Neuronal stem cell (in vitro differentiated cells): Measurements from ENCODE around the gene AGER.
"Not testable (repeated sequence)": the region's sequence is repeated elsewhere in the genome, so short reads cannot be mapped to it uniquely, and the experiment has no call there.

Experiments used
- DNase-seq: peaks from one replicate; pipeline ENCODE4 v3.0.0-alpha.2; 2013; ENCODE audit warnings: low spot score
- H2AFZ ChIP-seq: one replicate; pipeline ENCODE4 v1.6.1; 2013; ENCODE audit warnings: mild to moderate bottlenecking, low read length, inconsistent platforms
- H2AK5ac ChIP-seq: 2 replicates; pipeline ENCODE4 v1.6.1; 2013; ENCODE audit warnings: low read depth, mild to moderate bottlenecking, inconsistent platforms, low read length, moderate library complexity, mixed read lengths
- H2BK120ac ChIP-seq: 2 replicates; pipeline ENCODE4 v1.6.1; 2013; ENCODE audit warnings: low read depth, mild to moderate bottlenecking, inconsistent platforms, low read length, moderate library complexity, mixed read lengths
- H2BK12ac ChIP-seq: one replicate; pipeline ENCODE4 v1.6.1; 2013; ENCODE audit warnings: low read length, inconsistent platforms
- H2BK15ac ChIP-seq: 2 replicates; pipeline ENCODE4 v1.6.1; 2013; ENCODE audit warnings: mild to moderate bottlenecking, low read length, inconsistent platforms, mixed read lengths
- H2BK5ac ChIP-seq: one replicate; pipeline ENCODE4 v1.6.1; 2013; ENCODE audit warnings: inconsistent platforms, mild to moderate bottlenecking, low read length, moderate library complexity
- H3K14ac ChIP-seq: one replicate; pipeline ENCODE4 v1.6.1; 2013; ENCODE audit warnings: low read length, inconsistent platforms
- H3K18ac ChIP-seq: 2 replicates; pipeline ENCODE4 v1.6.1; 2013; ENCODE audit warnings: low read length, inconsistent platforms
- H3K23ac ChIP-seq: 2 replicates; pipeline ENCODE4 v1.6.1; 2013; ENCODE audit warnings: low read depth, mild to moderate bottlenecking, mixed read lengths, low read length, inconsistent platforms; ENCODE audit not compliant: poor library complexity
- H3K27ac ChIP-seq: replicated peaks from 3 replicates; pipeline ENCODE4 v1.5.1; 2013; ENCODE audit warnings: low read length, inconsistent platforms
- H3K27me3 ChIP-seq, 3 experiments: 2 replicates each; pipeline ENCODE4 v1.6.1; 2013; ENCODE audit warnings: low read length in 3 of 3, mild to moderate bottlenecking in 2 of 3, inconsistent platforms in 1 of 3, low read depth in 1 of 3, mixed read lengths in 1 of 3, moderate library complexity in 1 of 3; ENCODE audit not compliant: control insufficient read depth in 3 of 3, insufficient read depth in 3 of 3
- H3K36me3 ChIP-seq, 2 donors: replicated peaks in 1 of 2; 2 replicates each; pipeline ENCODE4 v1.6.1; 2013; ENCODE audit warnings: low read length in 2 of 2; ENCODE audit not compliant: control insufficient read depth in 2 of 2, insufficient read depth in 2 of 2
- H3K4ac ChIP-seq: 2 replicates; pipeline ENCODE4 v1.6.1; 2013; ENCODE audit warnings: inconsistent platforms, mild to moderate bottlenecking, low read length, moderate library complexity
- H3K4me1 ChIP-seq, 2 donors: 1 replicate in 1 of 2; 2 replicates in 1 of 2; pipeline ENCODE4 v1.6.1; 2013; ENCODE audit warnings: low read length in 2 of 2, low read depth in 1 of 2; ENCODE audit not compliant: control insufficient read depth in 2 of 2, insufficient read depth in 1 of 2
- H3K4me2 ChIP-seq: one replicate; pipeline ENCODE4 v1.6.1; 2013; ENCODE audit warnings: mild to moderate bottlenecking, low read length, inconsistent platforms; ENCODE audit not compliant: insufficient read depth, poor library complexity, severe bottlenecking
- H3K4me3 ChIP-seq, 2 donors: 2 replicates each; pipeline ENCODE4 v1.5.1; 2013; ENCODE audit warnings: low read length in 2 of 2, mild to moderate bottlenecking in 2 of 2, inconsistent platforms in 1 of 2, moderate library complexity in 1 of 2
- H3K79me1 ChIP-seq: one replicate; pipeline ENCODE4 v1.6.1; 2013; ENCODE audit warnings: low read depth, mild to moderate bottlenecking, inconsistent platforms, low read length, moderate library complexity
- H3K9ac ChIP-seq: one replicate; pipeline ENCODE4 v1.6.1; 2013; ENCODE audit warnings: mild to moderate bottlenecking, low read depth, low read length, inconsistent platforms; ENCODE audit not compliant: poor library complexity
- H3K9me3 ChIP-seq, 2 donors: replicated peaks in 1 of 2; 2 replicates each; pipeline versions ENCODE3 to v1.6.1; 2013; ENCODE audit warnings: low read length in 2 of 2, mild to moderate bottlenecking in 2 of 2, inconsistent platforms in 1 of 2, low read depth in 1 of 2, mixed read lengths in 1 of 2, moderate library complexity in 1 of 2; ENCODE audit not compliant: control insufficient read depth in 2 of 2, insufficient read depth in 1 of 2
- H4K8ac ChIP-seq: one replicate; pipeline ENCODE4 v1.6.1; 2013; ENCODE audit warnings: low read depth, mild to moderate bottlenecking, inconsistent platforms, low read length, moderate library complexity
- H4K91ac ChIP-seq: one replicate; pipeline ENCODE4 v1.6.1; 2013; ENCODE audit warnings: low read length, low read depth, mild to moderate bottlenecking, inconsistent platforms; ENCODE audit not compliant: poor library complexity
- WGBS, 2 donors: extraction: QIAGEN DNeasy Blood & Tissue Kit; methylation state at CpG; one replicate each; pipeline ENCODE4 v1.1.7; 2013; ENCODE audit warnings: missing lambda C conversion rate in 2 of 2, mixed read lengths in 1 of 2; ENCODE audit not compliant: insufficient read length in 2 of 2, insufficient replicate concordance in 1 of 2; ENCODE audit errors: extremely low coverage in 2 of 2; 5-methylcytosine and 5-hydroxymethylcytosine counted together

AGER gene

DNA sequence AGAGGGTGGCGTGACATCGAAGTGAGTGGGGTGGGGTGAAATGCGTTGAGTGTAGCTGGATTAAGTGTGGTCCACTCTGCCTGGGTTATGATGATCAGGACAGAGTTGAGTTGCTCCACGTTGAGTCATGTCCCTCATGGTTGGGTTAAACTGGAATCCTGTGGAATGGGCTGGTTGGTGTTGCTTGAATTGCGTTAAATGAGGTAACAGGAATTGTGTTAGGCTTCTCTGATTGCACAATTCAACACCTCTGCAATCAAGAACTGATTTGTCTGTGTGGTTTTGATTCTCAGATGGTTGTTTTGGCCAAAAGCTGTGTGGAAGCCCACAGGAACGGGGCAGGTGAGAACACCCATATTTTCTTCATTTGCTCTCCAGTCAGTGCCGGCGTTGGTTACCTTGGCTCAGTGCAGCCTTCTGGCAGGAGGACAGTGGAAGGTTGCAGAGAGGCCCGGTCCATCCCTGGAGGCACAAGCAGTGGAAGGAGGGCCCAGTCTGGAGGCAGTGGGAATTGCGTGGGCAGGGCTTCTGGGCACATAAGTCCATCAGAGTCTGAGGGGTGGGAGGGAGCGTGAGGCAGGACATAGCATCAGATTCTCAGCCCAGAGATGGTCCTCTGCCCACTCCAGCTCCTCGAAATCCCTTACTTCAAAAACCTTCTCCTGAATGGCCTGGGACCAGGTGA lies 28.2 kb upstream of the AGER start:
- no peak for DNase-seq
- Histone ChIP-seq H3K23ac (no peak overlapping the region), H4K91ac (no peak overlapping the region), H2BK15ac (peak overlapping the region; percentile 59), H2AFZ (no peak overlapping the region), H2BK120ac (no peak overlapping the region), H3K36me3 (no peaks in the 10 kb centered on the region), H3K14ac (no peak overlapping the region), H3K9ac (no peak overlapping the region), H3K27me3 (peaks cover 0 to 18% (median 0%) of the 10 kb centered on the region in 3 experiments), H2BK12ac (no peak overlapping the region), H3K27ac (no peak overlapping the region), H3K4me3 (no peak overlapping the region), H3K4me2 (no peak overlapping the region), H4K8ac (no peak overlapping the region), H3K9me3 (no peaks in the 10 kb centered on the region), H3K4me1 (no peaks in the 10 kb centered on the region), H3K79me1 (no peaks in the 10 kb centered on the region), H3K18ac (peak overlapping the region; percentile 19), H2AK5ac (peak overlapping the region; percentile 88), H3K4ac (no peak overlapping the region), H2BK5ac (no peak overlapping the region)
- no CpG with 5 or more reads among the region's 12 CpGs for WGBS, 2 donors

DNA sequence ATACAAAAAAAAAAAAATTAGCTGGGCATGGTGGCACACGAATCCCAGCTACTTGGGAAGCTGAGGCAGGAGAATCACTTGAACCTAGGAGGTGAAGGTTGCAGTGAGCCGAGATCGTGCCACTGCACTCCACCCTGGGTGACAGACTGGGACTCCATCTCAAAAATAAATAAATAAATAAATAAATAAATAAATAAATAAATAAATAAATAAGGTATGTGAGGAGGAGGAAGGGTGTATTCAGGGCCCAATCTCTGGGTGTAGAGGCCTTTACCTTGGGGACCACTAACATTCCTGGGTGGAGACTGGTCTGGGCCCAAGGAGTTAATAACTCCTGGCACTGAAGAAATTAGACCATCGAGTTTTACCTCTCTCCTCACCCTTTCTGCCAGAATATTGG lies 27.4 kb upstream of the AGER start:
- not testable (repeated sequence) for H3K9ac ChIP-seq, H3K18ac ChIP-seq, H3K4ac ChIP-seq, H4K8ac ChIP-seq, H3K27ac ChIP-seq, H2AFZ ChIP-seq, H3K36me3 ChIP-seq, H3K4me1 ChIP-seq, H2BK120ac ChIP-seq, H3K4me3 ChIP-seq, H2BK12ac ChIP-seq, H3K23ac ChIP-seq, H3K9me3 ChIP-seq, H3K14ac ChIP-seq, H4K91ac ChIP-seq, DNase-seq, H3K4me2 ChIP-seq, H2AK5ac ChIP-seq, H2BK15ac ChIP-seq, H3K79me1 ChIP-seq, H2BK5ac ChIP-seq
- WGBS, 2 donors = no CpG with 5 or more reads among the region's 4 CpGs
- peaks cover 0 to 18% (median 0%) of the 10 kb centered on the region in 3 experiments for H3K27me3 ChIP-seq

DNA sequence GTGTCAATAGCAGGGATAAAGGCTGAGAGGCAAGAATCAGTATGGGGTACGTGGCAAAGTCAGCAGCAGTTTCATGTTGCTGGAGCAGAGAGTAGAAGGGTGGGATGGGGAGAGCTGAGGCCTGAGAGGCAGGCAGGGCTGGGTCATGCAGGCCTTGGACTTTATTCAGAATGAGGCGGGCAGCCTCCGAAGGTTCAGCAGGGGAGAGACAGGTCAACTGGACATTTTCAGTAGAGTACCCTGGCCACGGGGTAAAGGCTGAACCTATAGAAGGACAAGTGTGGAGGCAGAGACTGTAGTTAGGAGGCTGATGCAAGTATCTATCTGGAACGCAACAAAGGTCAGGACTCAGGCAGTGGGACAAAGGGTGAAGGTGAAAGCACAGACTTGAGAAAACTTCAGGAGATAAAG lies 26.1 kb upstream of the AGER start:
- Histone ChIP-seq H3K4me1 (no peaks in the 10 kb centered on the region), H3K14ac (no peak overlapping the region), H3K27ac (no peak overlapping the region), H3K4me3 (no peak overlapping the region), H3K4me2 (no peak overlapping the region), H2AFZ (no peak overlapping the region), H3K9me3 (no peaks in the 10 kb centered on the region), H4K91ac (no peak overlapping the region), H2BK120ac (no peak overlapping the region), H3K18ac (no peak overlapping the region), H2BK12ac (no peak overlapping the region), H3K4ac (no peak overlapping the region), H3K36me3 (no peaks in the 10 kb centered on the region), H2BK5ac (no peak overlapping the region), H4K8ac (no peak overlapping the region), H2AK5ac (no peak overlapping the region), H3K23ac (no peak overlapping the region), H3K9ac (no peak overlapping the region), H2BK15ac (no peak overlapping the region), H3K79me1 (no peaks in the 10 kb centered on the region), H3K27me3 (peaks cover 0 to 14% (median 0%) of the 10 kb centered on the region in 3 experiments)
- DNase-seq = no peak
- no CpG with 5 or more reads among the region's 5 CpGs for WGBS, 2 donors

GRCh38 chr6:32208996-32209395 lies 24.9 kb upstream of the AGER start:
- Histone ChIP-seq H3K9ac (no peak overlapping the region), H4K91ac (no peak overlapping the region), H3K9me3 (no peaks in the 10 kb centered on the region), H3K4me3 (no peak overlapping the region), H3K4me1 (peaks cover 0 to 2% of the 10 kb centered on the region in 2 donors), H3K23ac (no peak overlapping the region), H3K4ac (no peak overlapping the region), H3K36me3 (no peaks in the 10 kb centered on the region), H2BK5ac (no peak overlapping the region), H3K27me3 (peaks cover 0 to 9% (median 0%) of the 10 kb centered on the region in 3 experiments), H2AFZ (no peak overlapping the region), H2BK15ac (no peak overlapping the region), H2AK5ac (no peak overlapping the region), H3K14ac (no peak overlapping the region), H4K8ac (no peak overlapping the region), H3K79me1 (no peaks in the 10 kb centered on the region), H3K27ac (no peak overlapping the region), H3K18ac (no peak overlapping the region), H3K4me2 (no peak overlapping the region), H2BK12ac (no peak overlapping the region), H2BK120ac (no peak overlapping the region)
- no peak for DNase-seq
- no CpG with 5 or more reads among the region's 1 CpG for WGBS, 2 donors
